Measurements from ENCODE around the gene CCNB3. TPM values are rescaled to one million over a fixed set of nuclear protein-coding genes. Genes with fewer than 3 reads are reported as not detected.

The CCNB3 gene
- total RNA-seq, 2 experiments from 2014 or later, result 0.21 to 0.76 TPM

DNA sequence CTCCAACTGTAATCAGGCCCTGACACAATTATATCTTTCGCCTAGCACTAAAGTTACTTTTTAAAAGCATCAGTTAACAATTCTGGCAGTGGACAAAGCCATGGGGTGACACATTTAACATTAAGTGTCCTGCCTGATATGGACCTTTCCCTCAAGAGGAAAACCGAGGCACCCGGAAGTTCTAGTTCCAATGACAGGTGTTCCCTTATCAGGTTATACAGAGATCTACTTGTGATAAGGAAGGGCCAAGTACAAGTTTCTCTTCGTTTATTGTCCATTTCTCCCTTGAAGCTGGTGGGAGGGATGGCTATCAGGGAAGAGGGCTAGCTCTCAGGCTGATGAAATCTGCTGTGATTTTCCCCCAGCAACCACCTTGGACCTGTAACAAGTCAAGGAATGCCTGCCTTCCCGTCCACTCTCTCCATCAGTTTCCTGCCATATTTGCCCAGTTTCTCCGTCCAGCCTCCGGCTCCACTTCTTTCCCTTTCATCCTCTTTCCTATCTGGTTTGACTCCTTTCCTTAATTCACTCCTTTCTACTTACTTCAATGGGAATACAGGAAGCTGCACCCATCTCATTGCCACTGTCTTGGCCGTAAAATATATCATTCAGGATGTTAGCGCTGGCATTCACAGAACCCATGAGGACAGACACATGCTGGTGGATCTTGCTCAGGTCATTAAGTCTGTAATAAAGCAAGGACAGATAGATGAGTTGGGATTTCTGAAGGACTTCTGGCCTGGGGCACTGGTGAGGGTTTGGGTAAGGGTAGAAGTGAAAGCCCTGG is 171.1 kb downstream of the CCNB3 start:
- Mint-ChIP-seq H3K4me1 (ENCODE audit: low read depth) (no peaks in the 10 kb centered on the region), H3K27me3 (ENCODE audit: low read depth) (no peaks in the 10 kb centered on the region), H3K36me3 (ENCODE audit: low read depth) (no peaks in the 10 kb centered on the region), H3K4me3 (no peak overlapping the region), H3K27ac (no peak overlapping the region), H3K9me3 (ENCODE audit: insufficient read depth) (no peaks in the 10 kb centered on the region)
- DNase-seq (no peak), ATAC-seq (no peak)
- ChIA-PET CTCF (no interaction called here), POLR2A (no interaction called here)

DNA sequence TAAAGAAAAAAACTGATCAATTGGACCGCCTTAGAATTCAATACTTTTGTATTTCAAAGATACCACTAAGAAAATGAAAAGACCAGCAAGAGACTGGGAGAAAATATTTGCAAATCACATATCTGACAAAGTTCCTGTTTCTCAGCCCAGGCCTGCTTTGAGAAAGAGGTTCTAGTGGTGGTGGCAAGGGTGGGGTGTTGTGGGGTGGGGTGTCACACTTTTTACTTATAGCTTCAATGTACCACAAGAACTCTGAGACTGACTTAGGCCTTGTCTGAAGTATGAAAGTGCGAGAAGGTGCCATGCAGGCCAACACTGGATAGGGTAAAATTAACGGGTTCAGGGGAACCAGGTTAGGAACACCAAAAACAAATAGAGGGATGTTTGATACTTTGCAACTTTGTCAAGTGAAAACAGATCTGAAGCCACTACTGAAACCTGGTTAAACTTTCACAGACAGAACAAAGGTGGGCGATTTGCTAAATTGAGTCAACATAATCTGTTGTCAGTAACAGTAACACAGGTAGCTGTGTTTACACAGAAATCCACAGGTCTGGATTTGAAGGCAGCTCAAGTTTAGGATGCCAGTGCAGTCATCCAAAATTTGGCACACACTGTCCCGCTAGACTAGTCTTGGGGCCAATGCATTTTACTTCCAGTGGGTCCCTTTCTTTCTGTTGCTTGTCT is 177.3 kb downstream of the CCNB3 start:
- Mint-ChIP-seq H3K4me1 (ENCODE audit: low read depth) (no peaks in the 10 kb centered on the region), H3K9me3 (ENCODE audit: insufficient read depth) (no peaks in the 10 kb centered on the region), H3K36me3 (ENCODE audit: low read depth) (no peaks in the 10 kb centered on the region), H3K4me3 (no peak overlapping the region), H3K27ac (no peak overlapping the region), H3K27me3 (ENCODE audit: low read depth) (no peaks in the 10 kb centered on the region)
- CTCF ChIA-PET, result no interaction called here
- ATAC-seq, result no peak
- no peak for DNase-seq
- POLR2A ChIA-PET, result no interaction called here

DNA sequence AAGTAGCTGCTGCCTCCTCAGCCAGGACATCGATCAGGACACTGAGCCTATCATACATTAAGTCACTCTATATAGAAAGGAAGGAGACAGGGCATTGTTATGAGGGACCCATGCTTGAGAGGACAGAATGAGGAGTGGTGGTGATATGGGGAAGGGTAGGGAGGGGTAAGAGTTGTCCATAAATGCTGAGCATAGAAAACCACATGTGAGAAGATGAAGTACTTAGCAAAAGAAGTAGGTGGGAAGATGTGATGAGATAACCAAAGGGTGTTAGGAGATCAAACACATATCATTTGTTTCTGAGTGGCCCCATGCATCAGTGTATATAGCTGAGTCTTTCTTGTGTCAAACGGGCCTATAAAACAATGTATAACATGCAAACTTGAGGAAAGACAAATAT is 182.0 kb downstream of the CCNB3 start:
- ATAC-seq (no peak), DNase-seq (no peak)
- POLR2A ChIA-PET, result no interaction called here
- Mint-ChIP-seq H3K9me3 (ENCODE audit: insufficient read depth) (no peaks in the 10 kb centered on the region), H3K27me3 (ENCODE audit: low read depth) (peaks cover 3% of the 10 kb centered on the region), H3K4me1 (ENCODE audit: low read depth) (no peaks in the 10 kb centered on the region), H3K27ac (no peak overlapping the region), H3K4me3 (no peak overlapping the region), H3K36me3 (ENCODE audit: low read depth) (no peaks in the 10 kb centered on the region)
- CTCF ChIA-PET, result no interaction called here

DNA sequence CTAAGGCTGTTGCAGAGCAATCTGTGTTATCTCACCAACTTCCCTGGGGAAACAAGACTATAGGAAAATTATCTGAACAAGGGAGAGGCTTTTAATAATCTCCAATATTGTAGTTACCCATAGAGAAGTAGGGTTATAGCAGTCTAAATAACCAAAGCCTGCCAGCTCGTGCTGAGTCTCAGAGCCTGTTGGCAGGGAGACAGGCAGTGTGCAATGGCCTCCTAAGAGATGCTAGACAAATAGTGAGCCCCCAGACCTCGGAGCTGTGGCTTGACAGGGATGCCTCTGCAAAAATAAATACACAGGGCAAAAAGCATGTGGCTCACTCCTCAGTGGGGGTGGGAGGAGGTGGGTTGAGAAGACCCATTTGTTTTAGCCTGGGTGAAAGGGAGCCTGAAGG is 189.3 kb downstream of the CCNB3 start:
- no peak overlapping the region for H3K27ac Mint-ChIP-seq

More for the DNA sequence above, 189.3 kb downstream of the CCNB3 start:
- peaks cover 6% of the 10 kb centered on the region for H3K27me3 Mint-ChIP-seq (ENCODE audit: low read depth)
- ATAC-seq, result no peak
- no peaks in the 10 kb centered on the region for H3K4me1 Mint-ChIP-seq (ENCODE audit: low read depth)
- H3K4me3 Mint-ChIP-seq, result no peak overlapping the region
- ChIA-PET POLR2A (no interaction called here), CTCF (no interaction called here)
- no peak for DNase-seq
- no peaks in the 10 kb centered on the region for H3K36me3 Mint-ChIP-seq (ENCODE audit: low read depth)
- no peaks in the 10 kb centered on the region for H3K9me3 Mint-ChIP-seq (ENCODE audit: insufficient read depth)

Other genes with a start within 250 kb of the CCNB3 start
- not detected for gene AKAP4, start 3.8 kb upstream of the CCNB3 start, total RNA-seq

Data from activated CD8-positive, alpha-beta T cell treated with anti-CD3 and anti-CD28 coated beads, Interleukin-2, amount 10 ng/mL, durations not matched to agents 7 days and 5 days (primary cell).